HL-60/S4 (cell line): ENCODE data around the gene LRIT1.

Source experiments
- in situ Hi-C: fragments of 300-500 bp; cut with MboI; formaldehyde crosslinking; loops from 2 replicates; pipeline ENCODE4 v1.14.3; 2022; ENCODE audit warnings: low sequenced_read_pairs

Gene LRIT1

DNA sequence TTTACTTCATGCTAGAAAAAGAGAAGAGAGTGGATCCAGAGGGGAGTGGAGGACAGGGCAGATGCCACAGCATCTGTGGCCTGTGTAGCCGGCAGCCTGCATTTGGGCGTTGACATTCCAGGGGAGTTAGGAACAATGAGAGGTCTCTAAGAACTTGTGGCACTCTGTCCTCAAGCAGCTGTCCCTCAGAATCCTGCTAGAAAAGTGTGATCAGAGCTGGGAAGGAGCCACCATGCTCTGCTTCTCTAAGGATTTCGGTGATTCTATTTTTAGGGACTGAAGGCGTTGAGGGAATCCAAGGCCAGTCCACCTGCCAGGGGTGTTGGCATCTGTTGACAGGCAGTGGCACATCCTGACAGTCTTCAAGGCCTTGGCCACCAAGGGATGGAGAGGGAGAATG lies 23.6 kb downstream of the LRIT1 start:
- in situ Hi-C loops: no loop called here

DNA sequence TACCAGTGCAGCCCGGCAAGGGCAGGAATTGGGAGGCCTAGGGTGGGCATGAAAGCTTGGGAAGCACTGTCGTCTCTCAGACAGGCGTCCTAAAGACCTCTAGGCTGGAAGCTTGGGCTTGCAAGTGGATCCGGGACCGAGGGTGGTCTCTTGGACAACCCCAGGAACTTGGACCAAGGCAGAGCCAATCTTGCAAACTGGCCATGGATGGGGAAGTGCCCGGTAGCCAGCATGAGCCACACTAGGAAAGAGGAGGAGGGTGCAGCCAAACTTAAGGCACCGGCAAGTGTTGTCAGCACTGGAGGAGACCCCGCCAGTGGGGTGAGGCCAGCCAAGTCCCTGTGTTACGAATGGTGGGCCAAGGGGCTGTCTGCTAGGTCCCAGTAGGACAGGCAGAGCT lies 24.5 kb downstream of the LRIT1 start:
- in situ Hi-C loops: no loop called here

DNA sequence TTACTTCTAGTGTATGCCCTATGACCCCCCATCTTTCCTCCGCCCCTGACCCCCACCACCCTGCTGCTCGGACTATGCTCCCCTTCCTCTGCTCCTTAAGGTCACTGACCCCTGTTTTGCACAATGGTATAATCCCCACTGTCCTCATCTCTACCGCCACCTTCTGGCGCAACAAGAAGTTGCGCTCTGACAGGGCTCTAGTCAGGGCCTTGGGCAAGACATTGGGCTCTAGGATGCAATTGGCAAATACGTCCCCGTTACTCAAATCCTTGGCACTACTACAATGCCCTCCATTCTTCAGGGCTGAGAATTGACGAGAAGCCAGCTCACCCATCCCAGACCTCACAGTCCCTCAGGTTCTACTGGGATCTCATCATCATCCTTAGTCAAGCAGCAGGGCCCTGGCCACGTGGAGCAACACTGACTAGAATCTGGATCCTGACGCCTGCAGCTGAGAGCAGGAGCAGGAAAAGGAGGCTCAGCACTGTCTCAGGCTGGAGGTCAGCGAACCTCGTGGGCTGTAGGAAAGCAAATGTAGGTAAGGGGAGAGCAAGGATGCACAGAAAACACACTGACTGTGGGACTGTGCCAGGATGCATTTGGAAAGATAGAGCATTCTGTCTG lies 26.6 kb downstream of the LRIT1 start:
- in situ Hi-C loops: no loop called here

DNA sequence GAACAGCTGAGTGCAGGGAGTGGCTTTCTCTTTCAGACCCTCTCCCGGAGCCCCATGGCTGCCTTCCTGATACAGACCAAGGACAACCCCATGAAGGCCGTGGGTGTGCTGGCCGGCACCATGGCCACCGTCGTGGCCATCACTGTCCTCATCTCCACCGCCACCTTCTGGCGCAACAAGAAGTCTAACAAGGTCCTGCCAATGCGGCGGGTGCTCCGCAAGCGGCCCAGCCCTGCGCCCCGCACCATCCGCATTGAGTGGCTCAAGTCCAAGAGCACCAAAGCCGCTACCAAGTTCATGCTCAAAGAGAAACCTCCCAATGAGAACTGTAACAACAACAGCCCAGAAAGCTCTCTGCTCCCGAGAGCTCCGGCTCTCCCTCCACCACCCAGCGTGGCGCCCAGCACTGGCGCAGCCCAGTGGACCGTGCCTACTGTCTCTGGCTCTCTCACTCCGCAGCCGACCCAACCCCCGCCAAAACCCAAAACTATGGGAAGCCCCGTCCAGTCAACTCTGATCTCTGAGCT lies 27.2 kb downstream of the LRIT1 start:
- in situ Hi-C loops: no loop called here

DNA sequence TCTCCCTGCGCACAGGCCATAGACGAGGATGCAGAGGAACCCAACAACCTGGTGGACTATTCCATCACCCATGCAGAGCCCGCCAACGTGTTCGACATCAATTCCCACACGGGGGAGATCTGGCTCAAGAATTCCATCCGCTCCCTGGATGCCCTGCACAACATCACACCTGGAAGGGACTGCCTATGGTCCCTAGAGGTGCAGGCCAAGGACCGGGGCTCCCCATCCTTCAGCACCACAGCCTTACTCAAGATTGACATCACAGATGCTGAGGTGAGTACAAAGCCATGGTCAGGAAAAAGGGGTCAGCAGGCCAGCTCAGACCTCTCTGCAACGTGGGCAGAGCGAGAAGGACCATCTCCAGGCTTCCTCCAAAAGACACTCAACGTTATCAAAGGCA lies 28.3 kb downstream of the LRIT1 start:
- in situ Hi-C loops: no loop called here

DNA sequence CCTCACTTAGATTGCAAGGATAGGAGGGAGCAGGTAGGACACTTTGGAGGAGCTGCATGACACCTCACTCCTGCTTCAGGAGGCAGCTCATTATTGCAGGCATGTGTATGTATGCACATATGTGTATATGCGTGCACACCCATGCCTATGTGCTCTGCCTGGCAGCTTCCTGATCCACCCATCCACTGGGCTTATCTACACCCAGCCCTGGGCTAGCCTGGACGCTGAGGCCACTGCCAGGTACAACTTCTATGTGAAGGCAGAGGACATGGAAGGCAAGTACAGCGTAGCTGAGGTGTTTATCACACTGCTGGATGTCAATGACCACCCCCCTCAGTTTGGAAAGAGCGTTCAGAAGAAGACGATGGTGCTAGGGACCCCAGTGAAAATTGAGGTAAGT lies 29.3 kb downstream of the LRIT1 start:
- in situ Hi-C loops: no loop called here

DNA sequence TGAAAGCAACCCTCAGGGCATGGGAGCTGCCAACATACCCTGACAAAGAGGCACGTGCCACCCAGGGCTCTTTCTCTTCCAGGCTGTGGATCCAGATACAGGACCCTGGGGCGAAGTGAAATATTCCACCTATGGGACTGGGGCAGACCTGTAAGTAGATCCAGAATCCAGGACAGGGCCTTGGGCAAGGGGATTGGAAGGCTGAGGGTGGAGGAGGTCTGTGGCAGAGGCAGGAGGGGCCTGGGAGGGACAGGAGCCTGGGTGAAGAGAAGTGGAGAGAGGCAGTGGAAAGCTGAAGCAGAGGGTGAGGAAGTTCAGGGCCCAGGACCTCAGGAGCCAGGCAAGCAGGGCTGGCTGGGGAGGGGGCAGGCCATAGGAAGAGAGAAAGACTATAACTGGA lies 29.8 kb downstream of the LRIT1 start:
- in situ Hi-C loops: no loop called here

DNA sequence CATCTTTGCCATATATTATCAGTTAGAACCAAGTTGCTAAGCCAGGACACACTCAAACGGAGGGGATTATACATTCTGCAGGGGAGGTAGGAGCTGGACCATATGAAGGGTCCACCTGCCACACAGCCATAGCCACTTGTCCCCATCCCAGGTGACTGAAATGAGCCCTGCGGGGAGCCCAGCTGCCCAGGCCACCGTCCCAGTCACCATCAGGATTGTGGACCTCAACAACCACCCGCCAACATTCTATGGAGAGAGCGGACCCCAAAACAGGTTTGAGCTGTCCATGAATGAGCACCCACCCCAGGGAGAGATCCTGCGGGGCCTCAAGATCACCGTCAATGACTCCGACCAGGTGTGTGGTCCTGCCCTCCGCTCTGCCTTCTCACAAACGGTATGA lies 33.3 kb downstream of the LRIT1 start:
- in situ Hi-C loops: loop anchor here (10.0 kb wide), 1 partner anchor 63 kb away; no protein-coding TSS in a partner anchor

DNA sequence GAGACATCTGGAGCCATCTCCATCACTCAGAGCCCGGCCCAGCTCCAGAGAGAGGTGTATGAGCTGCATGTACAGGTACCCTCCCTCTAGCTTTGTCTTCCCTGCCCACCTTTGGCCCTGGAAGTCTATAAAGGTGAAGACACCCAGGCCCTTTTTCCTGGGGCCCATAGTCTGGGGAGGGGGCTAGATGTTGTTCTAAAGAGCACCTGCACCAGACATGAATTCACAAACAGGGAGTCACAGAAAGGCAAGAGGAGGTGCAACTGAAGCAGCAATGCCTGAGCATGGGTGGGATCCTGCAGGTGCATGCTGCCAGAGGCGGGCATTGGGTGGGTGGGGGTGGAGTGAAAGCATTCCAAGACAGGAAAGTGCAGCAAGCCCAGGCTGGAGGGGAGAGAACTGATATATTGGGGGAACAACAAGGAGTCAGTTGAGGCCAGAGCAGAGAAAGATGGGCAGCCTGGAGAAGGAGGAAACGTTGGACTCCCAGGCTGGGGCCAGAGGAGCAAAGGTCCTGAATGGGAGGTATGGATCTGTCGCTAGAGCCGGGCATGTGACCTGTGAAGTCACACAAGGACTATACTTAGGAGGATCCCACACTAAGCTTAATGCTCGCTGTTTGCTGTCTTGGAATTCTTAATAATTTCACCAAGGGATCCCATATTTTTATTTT lies 35.4 kb downstream of the LRIT1 start:
- in situ Hi-C loops: loop anchor here (10.0 kb wide), 1 partner anchor 61 kb away; no protein-coding TSS in a partner anchor

DNA sequence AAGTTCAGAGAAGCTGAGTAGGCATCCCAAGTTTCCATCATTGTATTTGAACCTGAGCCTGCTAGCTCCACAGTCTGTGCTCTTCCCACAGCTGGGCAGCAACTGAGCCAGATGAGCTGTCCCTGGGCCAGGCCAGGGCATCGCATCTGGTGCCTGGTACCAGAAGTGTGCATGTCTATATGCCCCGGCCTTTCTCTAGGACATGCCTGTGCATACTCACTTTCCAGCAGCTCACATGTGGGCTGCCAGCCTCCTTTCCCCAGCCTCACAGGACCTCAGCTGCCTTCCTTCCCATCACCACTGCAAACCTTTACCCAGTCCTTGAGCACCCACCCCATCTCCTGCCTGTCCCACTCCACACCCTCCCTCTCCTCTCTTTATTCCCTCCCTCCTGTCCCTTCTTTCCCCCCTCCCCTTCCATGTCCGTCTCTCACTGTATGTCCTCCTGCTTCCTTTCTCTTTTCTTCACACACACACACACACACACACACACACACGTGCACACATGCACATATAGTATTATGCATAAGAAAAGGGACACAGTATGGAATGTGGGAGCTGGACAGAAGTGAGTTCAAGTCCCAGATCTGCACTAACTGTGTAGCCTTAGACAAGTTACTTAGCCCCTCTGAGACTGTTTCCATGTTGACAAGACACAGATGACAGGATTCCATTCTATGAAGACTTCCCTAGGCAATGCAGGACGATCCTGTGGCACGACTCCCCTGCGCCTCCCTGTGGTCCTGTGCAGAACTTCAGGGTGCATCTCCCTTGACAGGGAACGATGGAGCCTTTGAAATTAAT lies 36.1 kb downstream of the LRIT1 start:
- in situ Hi-C loops: loop anchor here (10.0 kb wide), 1 partner anchor 60 kb away; no protein-coding TSS in a partner anchor

DNA sequence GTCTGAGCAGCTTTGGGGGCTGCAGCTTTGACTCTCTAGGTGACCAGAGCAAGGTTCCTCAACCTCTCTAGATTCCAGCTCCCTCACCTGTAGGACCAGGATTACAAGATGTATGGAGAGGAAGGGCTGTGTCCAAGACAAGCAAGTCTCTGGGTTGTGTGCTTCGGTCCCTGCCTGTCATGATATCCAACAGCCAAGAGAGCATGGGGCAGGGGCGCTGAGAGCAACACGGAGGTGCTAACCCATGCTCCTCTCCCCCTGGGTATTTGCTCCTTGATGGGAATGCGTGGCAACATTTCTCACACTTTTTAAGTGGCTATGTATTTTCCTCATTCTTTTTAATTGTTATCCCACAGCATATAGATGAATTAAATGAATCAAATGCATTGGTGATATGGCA lies 36.7 kb downstream of the LRIT1 start:
- in situ Hi-C loops: loop anchor here (10.0 kb wide), 1 partner anchor 60 kb away; no protein-coding TSS in a partner anchor

DNA sequence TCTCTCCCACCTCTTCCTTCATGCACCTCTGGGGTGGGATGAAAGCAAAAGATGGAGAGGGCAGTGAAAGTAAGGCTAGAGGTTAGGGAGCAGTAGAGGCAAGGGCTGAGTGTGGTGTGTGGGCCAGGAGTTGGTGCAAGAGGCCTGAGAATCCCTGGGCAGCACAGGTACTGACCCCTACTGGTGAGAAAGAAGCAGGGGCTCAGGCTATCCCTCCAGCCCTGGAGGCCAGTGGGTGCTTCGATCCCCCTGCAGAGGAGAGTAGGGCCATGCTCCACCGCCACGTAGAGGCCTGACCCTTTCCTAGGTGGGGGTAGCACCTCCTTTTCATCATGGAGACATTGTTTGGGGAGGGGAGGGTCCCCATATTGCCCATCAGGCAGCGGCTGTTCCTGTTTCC lies 37.2 kb downstream of the LRIT1 start:
- in situ Hi-C loops: loop anchor here (10.0 kb wide), 1 partner anchor 59 kb away; no protein-coding TSS in a partner anchor

DNA sequence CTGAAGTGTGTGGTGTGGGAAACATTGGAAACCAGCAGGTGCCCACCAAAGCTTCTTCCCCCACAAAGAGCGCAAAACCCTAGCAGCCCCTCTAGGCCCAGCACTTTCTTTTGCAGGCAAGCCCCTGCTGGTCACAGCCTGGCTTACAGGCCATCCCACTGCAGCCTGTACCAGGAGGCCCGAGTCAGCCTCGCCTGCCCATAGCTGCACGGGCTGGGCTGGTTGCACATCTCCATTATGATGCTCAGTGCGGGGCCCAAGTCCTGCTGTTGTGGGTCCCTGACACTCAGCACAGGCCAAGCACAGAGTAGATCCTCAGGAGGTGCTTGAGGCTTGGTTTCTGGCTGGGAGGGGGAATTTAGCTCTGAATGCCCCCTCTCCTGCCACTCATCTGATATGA lies 39.0 kb downstream of the LRIT1 start:
- in situ Hi-C loops: loop anchor here (10.0 kb wide), 1 partner anchor 58 kb away; no protein-coding TSS in a partner anchor

DNA sequence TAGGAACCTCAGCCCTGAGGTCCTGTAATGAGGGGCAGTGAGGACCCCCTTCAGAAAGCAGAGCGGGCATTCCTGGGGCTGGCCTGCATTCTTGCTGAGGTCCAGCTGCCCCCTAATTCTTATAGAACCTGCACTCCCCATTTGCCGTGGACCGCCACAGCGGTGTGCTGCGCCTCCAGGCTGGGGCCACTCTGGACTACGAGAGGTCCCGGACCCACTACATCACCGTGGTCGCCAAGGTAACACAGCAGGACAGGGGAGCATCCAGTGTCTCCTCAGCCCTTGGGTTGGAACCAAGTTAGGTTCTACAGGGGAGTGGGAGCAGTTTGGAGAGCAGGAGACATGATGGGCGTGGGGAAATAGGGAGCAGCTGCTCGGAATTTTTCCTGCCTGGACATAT lies 39.7 kb downstream of the LRIT1 start:
- in situ Hi-C loops: loop anchor here (10.0 kb wide), 1 partner anchor 57 kb away; no protein-coding TSS in a partner anchor

DNA sequence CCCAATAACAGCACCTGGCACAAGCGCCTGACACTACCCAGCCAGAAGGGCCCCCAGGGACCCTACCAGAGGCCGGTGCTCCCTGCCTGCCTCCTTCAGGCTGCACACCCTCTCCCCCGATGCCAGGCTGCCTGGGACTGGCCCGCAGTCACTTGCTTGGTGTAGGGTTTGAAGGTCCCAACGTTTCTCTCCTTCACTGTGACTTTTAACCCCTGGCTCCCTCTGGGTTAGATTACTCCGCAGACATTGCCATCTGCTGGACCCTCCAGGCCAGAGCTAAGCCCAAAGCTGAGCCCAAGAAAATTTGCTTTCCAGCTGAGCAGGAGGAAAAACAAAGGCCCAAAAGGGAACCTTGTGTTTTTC lies 40.1 kb downstream of the LRIT1 start:
- in situ Hi-C loops: loop anchor here (10.0 kb wide), 1 partner anchor 56 kb away; no protein-coding TSS in a partner anchor

DNA sequence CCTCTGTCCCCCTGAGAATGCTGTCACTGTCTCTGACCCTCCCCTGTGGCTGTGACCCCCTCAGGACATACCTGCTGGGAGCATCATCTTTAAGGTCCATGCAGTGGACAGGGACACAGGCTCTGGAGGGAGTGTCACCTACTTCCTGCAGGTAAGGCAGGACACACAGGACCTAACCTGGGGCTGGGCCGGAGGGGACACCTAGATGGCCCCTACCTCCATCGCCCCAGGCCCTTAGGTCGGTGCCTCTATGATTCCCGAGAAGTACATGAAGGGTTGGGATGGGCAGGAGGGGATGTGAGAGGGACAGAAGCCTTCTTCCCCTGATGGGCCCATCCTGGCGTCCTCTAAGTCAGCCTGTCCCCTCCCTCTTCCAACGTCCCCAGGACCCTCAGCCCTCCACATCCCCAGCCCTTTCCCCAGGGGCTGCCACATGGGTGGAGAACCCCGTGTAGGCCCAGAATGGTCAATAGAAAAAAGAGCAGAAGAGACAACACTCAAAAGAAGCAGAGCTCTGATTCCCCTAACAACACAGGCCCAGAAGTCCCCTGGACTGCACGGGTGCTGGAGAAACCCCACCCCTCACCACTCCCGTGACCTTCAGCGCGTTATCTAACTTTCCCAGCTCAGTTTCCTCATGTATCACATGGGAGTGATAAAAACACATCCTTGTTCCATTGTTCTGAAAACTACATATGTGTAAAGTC lies 40.7 kb downstream of the LRIT1 start:
- in situ Hi-C loops: loop anchor here (10.0 kb wide), 1 partner anchor 56 kb away; no protein-coding TSS in a partner anchor

DNA sequence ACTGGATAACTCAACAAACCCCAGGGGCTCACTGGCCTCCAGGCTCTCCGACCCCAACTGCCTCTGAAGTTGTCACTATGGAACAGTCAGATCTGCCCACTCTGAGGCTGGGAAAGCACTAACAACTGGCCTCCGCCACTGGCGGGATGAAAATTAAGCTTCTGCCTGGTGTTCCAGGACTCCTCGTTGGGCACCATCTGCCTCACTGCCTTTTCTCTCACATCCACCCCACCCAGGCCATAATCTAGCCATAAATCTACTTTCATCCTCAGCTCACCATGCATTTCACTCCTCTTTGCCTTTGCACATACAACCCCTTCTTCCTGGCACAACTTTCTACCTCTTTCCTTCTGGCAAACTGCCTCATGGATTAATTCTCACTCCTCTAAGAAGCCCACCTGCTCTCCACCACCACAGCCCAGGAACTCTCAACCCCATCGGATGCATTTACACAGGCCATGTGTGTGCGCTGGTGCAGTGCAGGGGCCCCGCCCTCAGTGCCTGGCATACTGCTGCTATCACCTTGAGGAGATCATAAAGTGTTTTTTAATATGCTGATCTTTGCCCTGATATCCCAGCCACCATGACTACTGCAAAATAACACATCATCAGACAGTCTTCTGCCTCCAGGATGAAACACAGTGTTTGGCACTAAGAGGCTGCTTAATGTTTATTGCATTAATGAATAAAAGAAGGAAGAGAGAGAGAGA lies 43.0 kb downstream of the LRIT1 start:
- in situ Hi-C loops: no loop called here

DNA sequence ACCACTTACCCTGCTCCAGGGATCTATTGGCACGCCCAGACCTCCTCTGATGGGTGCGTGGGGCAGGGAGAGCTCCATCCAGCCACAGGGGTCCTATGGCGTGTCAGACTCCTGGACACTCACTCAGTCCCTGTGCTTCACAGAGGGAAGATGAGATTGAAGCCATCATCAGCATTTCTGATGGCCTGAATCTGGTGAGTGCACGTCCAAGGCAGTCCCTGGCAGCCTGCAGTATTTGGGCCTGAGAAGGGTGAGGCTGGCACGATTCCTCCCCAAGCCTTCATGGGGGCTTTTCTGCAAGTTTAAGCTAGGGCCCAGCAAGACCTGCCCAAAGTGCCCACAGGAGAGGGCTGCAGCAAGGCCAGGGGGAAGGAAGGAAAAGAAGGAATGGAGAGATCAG lies 43.7 kb downstream of the LRIT1 start:
- in situ Hi-C loops: no loop called here

DNA sequence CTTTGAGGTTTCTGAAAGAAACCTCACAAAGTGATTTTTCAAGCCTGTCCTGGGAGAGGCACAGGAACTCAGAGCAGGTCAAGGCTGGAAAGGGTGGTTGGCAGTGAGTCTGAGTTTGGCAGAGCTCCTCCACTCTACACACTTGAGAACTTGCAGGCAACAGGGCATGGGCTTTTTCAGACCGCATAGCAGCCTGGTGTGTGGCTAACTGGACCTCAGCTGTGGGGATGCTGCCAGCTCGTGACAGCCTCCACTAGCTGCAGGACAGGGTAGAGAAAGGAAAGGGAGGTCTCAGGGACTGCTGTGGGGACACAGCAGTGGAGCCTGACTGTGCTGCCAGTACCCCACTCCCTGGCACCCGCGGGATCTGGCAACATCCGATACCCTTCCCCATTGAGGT lies 44.4 kb downstream of the LRIT1 start:
- in situ Hi-C loops: no loop called here

DNA sequence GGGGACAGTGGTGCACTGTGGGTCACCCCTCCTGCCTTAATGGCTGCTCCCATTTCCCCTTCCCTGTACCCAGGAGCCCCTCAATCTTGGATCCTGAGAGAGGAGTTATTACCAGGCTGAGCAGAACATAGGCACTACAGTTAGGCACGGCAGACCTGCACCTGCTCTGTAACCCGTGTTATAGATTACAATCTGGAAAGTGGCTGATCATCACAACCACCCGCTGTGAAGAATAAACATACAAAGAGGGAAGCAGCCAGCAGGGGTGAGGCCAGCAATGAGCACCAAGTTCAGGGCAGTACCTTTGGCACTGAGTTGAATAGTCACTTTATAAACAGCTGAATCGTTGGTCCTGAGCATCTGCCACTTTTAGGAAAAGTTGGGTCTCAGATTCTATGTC lies 45.3 kb downstream of the LRIT1 start:
- in situ Hi-C loops: no loop called here
